Right forelimb (tissue), 1 donor: ENCODE results near the gene MIGA1.
"Not testable (repeated sequence)": the region's sequence is repeated elsewhere in the genome, so short reads cannot be mapped to it uniquely, and the experiment has no call there.

Experiments
- DNase-seq: peaks from one replicate; pipeline ENCODE4 v3.0.0-alpha.2; 2018

Gene MIGA1

DNA sequence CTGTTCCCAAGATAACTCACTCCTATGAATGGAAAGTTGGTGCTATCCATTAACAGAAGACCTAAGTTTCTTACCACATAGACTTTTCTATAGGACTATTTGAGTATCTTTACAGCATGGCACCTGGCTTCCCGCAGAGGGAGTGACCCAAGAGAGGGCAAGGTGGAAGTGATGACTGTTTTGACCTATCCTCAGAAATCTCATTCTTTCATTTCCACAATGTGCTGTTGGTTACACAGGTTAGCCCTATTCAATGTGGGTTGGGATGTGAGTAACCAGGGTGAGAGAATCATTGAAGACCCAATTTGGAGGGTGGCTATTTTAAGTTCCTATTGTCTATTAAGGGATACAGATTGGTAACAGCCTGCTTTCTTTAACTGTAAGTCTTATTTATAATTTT lies 70.6 kb downstream of the MIGA1 start:
- DNase-seq: no peak

DNA sequence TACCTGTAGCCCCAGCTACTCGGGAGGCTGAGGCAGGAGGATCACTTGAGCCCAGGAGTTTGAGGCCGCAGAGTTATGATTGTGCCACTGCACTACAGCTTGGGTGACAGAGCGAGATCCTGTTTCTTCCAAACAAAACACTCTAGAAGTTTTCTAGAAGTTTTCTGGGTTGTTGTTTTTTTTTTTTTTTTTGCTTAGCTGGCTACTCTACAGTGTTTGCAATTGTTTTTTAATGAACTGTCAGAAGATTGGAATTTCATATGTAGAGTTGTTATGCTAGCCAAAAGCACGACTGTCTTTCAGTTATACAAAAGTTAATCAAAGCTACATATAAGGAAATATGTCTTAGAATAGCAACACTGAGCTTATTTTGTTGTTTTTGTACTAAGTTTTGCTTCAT lies 78.1 kb downstream of the MIGA1 start:
- no peak for DNase-seq

DNA sequence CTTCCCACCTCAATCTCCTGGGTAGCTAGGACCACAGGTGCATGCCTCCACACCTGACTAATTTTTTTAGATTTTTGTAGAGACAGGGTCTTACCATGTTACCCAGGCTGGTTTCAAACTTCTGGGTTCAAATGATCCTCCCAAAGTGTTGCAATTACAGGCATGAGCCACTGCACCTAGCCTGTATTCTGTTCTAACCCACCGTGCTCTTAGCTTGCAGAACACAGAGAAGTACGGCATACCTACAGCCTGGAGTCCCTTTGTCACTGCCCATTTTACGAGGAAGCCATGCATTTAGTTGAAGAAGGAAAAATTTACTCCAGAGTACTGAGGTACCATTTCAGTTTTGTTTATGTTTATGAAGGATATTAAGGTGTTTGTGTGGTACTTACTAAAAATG lies 79.3 kb downstream of the MIGA1 start:
- DNase-seq: no peak

DNA sequence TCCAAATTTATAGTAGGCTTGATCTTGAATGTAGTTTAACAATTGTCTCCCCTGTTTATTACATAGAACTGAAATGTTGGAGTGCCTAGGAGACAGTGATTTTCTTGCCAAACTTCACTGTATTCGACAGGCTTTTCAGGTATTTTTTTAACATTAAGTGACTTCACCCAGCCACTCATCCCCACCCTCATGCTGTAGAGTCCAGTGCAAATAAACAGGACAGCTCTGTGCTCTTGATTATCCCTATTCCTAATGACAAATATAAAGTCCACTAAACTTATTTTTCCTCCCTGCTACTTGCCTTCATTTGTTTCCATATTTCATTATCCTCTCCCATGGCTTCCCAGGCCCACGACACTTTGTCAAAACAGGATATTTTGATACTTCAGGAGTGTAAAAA lies 79.8 kb downstream of the MIGA1 start:
- DNase-seq: no peak

DNA sequence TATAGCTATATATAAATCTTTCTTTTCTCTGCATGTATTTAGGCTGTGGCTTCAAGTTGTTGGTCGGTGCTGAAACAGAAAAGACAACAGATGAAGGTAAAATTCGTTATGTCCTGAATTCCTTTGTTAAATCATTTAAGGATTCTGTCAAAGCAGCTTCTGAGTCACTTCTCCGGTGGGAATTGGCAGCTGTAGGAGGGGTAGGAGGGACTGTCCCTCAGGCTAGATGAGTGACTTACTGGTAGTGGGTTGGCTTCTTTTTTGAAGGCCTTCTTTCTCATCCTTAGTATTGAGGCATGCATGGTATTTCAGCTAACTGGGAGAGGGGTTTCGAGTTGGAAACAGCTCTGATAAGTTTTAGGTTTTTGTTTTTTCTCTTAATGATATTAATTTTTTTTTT lies 86.8 kb downstream of the MIGA1 start:
- DNase-seq: no peak

DNA sequence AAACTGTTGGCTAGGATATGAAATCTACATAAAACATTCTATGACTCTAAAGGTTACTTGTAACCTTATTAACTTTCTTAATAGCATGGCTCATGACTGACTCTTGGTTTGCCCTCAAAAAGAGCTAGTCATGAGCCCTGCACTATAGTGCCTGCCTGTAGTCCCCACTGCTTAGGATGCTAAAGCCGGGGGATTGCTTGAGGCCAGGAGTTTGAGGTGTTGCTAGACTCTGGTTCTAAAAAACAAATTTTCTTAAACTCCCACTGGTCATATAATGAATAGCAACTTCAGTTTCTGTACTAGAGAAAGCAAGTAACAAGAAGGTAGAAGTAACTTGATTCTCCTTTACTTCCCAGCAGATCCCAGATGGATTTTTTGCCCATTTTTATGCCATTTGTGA lies 93.2 kb downstream of the MIGA1 start:
- DNase-seq: no peak

DNA sequence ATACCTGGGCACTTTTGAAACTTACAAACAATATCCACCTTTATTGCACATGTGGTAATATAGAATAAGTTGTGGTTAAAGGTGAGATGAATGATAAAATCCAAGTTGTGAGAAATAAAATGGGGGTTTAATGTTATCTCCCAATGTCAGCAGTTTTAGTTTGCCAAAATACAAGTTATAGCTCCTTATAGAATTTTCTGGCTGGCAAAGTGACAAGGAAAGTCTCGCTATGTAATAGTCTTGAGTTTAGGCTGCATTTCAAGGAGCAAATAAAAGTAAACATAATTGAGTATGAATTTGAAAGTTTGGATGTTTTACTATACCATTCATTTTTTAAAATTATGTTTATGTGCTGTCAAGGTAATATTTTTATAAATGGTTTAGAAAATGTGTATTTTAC lies 94.0 kb downstream of the MIGA1 start:
- DNase-seq: no peak

DNA sequence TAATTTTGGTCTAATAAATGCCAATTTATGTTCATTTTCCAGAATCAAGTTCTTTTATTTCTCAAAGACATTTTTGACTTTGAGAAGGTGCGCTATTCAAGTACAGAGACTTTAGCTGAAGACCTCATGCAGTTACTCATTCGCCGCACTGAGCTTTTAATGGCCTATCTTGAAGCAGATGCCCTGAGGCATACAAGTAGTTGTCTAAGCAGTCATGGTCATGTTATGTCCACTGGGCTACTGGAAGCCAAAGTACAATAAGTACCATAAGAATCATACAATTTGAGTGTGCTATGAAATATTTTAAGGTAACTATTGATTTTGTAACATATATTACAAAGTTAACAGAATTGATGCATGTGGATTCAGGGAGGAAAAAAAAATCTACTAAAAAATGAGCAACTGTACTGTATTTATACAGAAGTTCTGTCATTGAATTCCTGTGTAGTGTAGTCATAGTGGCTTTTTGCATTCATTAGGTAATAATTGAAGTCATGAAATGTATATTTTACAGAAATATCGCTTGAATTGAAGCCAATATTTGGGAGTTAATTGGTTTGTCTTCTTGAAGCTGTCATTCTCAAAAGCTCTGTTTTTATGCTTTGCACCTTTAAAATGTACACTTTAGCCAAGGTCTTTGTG lies 95.5 kb downstream of the MIGA1 start:
- DNase-seq: no peak

DNA sequence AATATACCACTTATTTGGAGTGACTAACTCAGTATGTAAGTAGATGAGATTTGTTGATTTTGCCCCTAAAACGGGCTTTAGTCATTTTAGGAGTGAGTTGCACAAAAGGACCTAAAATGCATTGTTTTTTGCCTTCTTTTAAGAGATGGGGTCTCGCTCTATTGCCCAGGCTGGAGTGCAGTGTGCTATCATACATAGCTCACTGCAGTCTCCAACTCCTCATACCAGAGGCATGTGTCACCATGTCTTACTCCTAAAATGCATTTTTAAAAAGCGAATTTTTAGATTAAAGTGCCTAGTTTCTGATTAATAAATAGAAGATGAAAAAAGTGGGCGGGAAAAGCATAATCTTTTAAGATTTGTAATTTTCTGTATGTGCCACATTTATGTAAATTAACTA lies 97.4 kb downstream of the MIGA1 start:
- DNase-seq: no peak

DNA sequence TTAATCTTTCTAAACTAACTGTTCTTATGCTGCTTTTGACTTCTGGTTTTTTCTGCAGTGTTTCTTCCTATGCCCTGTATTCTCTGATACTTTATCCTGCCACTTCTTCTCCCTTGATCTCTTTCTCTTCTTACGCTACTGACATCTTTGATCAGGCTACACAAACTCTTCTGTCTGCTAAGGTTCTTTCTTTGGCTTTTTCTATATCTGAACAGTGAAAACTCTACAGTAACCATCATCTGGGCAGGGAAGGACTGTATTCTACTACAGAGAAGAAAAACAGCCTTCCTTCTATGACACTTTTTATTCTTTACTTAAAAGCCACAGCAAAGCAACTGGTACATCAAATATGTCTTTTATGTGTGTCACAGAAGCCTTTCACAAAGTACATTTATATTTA lies 101.6 kb downstream of the MIGA1 start:
- no peak for DNase-seq

DNA sequence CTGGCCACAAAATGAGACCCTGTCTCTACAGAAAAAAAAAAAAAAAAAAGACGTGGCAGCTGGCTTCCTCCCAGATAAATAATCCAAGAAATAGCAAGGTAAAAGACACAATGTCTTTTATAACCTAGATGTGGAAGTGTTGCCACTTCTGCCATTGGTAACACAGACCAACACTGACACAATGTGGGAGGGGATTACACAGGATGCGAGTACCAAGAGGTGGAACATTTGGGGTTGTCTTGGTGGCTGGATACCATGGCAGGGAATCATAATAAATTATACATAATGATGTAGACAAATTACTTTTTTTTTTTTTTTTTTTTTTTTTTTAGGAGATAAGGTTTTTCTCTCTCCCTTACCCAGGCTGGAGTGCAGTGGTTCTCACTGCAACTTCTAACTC lies 103.0 kb downstream of the MIGA1 start:
- no peak for DNase-seq

DNA sequence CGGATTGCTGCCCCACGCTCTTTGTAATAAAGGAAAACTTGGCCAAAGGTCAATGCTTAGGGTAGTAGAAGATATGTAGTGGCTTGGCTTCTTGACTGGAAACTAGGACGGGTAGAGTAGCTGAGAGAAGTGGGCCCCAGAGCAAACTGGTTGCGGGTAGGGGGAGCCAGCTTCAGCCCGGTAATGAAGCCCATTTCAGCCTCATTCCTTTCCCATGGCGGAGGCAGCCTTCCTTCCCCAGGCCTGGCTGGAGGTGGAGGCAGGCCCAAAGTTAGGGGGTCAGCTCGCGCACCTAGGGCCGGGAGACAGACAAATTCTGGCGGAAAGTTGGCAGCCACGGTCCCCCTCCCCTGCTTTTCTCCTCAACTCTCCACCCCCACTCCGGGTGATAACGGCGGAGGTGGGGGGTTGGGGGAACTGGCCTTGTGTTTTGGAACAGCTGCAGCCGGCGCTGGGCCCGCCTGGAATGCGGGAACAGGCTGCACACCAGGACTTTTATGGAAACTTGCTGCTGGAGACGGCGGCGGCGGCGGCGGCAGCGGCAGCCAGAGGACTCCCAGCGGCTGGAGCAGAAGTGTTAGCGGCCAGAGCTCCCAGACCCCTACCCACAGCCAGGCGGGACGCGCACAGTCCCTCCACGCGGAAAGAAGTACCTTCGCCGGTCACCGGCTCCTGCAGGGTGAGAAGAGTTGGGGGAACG lies 108.8 kb downstream of the MIGA1 start, which contains the start of gene NEXN:
NEXN (plus strand) TSS at position 544 of the 700 bp plus-strand sequence. CDS start 27,483 bp downstream, outside the sequence.
- peak; percentile 91 for DNase-seq

DNA sequence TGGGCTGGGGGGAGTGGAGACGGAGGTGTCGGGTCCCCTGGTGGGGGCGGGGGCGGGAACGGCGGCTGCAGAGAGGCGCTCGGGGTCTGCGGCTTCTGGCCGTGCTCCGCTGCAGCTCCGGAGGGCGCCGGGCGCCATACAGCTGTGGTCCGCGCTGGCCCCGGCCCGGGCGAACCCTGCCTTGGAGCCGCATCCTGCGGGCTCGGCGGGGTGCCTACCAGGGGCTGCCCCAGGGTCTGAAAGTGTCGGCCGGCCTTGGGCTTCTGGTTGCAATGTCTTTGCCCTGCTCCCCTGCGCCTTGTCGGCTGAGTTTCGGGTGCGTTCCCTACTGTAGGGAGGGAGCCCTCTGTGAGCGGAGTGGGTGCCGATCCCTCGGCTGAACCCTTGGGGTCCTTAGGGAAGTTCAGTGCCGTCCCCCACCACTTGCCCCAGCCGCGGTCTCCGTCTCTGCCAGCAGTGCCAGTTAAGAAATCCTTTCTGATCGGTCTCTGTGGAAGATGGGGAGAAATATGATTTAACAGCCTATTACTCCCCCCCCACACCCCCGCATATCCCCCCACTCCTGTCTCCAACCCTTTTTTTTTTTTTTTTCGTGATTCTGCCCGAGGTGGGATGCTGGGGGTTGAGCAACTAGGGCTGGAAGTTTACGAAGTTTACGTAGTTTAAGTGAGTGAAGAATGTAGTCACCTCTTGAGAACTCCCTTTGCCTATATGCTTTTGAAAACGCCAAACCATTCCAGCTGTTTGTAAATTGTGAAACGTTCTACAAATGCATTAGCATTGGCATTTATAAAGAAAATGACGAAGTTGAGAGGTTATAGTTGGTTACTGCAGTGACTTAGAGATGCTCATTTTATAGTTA lies 109.6 kb downstream of the MIGA1 start:
- DNase-seq: peak; percentile 72

DNA sequence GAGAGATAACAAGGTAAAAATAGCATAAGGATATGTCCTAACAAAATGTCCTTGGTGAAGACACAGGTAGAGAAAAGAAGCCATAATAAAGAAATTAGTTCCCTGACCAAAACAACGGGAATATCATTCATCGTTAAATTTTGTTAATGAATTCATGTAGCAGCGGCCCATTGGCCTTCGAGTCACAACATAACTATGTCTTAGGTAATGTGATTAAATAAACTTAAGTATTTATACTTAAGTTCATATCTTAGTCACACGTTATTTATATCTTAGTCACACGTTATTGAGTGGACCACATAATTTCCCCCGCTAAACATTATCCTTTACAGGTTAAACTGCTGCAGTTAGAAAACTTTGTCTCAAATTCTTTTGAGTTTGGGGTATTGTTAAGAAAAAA lies 110.2 kb downstream of the MIGA1 start:
- DNase-seq: no peak

DNA sequence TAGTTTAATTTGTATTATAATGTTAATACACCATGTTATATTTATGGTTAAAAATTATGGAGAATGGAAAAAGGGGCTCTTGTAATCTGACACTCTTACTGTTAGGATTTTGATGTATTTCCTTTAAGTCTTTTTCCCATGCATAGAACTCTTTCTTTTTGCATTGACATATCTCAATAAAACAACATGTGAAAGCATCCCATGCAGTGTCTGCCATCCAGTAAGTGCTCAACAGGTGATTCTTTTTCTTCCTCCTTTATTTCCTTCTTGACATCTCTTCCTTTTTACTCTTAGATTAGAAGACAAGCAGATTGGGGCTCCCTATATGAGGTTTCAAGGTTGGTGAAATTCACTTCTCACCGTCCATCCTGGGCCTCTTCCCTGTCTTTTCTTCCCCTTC lies 111.8 kb downstream of the MIGA1 start:
- no peak for DNase-seq

DNA sequence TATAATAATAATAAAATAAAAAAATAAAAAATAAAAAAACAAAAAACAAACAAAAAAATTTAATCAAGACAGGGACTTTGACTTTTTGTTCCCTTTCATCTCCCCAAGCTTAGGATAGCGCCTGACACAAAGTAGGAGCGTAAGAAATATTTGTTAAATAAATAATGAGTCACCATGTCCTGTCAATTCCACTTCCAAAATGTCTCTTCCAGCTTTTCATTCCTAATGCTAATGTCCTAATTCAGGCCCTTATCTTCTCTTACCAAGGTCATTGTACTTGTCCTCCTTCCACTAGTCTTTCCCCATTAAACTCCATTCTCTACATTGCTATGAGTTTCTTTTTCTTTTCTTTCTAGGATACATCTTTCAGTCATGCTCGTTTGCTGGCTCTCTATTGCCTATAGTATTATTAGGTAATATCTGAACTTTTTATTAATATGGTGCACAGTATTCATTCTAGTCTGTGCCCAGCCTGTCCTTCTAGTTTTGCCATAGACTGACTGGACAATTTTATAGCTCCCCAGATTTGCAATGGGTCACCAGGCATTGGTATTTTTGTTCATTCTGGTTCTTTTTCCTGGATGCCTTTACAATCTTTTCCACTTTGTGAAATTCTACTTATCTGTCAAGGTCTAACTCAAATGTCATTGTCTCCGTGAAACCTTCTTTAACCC lies 120.3 kb downstream of the MIGA1 start:
- no peak for DNase-seq

DNA sequence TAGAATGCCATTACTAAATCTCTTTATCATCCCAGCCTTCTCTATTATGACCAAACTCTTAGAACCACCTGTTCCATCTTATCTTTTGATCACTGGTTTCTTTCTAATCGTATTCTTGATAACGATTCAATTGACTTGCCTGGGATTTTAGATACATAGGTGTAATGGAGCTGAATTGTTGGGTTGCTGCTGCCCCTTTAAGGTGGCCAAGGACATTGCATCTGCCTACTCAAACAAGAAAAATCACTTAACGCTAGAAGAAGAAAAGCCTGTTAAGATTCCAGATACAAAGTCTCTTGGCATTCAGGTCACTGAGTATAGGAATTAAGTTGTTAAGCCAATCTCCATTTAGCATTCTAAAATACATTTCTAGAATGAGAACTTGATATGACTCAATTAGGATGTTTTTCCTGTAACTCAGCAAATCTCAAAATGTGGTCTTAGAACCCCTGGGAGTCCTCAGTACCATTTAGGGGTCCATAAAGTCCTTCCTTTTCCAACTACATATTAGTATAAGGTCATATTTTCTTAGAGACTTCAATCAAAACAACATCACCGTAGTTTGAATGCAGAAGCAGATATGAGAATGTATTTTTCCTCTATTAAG lies 121.3 kb downstream of the MIGA1 start:
- no peak for DNase-seq

DNA sequence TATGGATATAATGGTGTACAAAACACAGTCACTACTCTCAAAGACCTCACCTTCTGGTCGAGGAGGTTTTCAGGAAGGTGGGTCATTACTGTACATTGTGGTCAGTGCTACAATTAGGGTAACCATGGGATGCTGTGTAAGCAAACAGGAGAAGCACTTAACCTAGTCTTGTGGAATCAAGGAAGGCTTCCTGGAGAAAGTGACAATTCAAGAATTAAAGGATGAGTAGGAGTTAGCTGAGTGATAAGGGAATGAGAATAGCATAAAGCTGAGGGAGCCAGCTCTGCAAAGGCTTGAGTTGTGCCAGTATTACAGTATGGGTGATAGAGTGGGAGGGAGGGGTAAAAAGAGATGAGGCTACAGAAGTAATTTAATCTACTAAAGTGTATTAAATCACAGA lies 126.2 kb downstream of the MIGA1 start:
- no peak for DNase-seq

DNA sequence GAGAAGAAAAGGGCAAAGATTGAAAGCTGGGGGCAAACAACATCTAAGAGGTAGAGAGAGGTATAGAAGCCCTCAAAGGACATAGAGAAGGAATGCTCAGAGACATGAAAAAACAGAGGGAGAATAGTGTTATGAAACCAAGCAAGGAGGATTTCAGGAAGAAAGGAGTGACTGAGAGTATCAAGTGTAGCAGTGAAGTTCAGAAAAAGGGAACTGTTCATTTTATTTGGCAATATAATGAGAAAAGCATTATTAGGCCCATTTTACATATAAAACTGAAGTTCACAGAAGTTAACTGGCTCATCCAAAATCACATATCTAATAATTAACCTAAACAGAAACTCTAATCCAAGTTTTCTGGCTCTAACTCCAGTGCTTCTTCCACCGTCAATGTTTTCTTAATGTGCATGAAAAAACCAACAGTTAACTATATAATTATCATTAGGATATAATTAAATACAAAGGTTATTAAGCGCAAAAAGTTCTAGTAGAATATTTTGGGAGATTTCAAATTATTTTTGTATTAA lies 126.6 kb downstream of the MIGA1 start:
- no peak for DNase-seq

DNA sequence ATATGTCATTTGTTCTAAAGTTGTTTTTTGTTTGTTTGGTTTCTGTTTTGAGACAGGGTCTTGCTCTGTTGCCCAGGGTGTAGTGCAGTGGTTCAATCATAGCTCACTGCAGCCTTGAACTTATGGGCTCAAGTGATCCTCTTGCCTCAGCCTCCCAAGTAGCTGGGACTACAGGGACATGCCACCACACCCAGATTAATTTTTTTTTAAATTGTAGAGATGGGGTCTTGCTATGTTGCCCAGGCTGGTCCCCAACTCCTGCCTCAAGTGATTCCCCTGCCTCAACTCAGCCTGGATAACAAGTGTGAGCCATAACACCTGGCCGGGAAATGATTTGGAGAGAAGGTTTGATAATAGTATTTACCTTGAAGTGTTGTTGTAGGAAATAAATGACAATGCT lies 127.2 kb downstream of the MIGA1 start:
- DNase-seq: no peak

DNA sequence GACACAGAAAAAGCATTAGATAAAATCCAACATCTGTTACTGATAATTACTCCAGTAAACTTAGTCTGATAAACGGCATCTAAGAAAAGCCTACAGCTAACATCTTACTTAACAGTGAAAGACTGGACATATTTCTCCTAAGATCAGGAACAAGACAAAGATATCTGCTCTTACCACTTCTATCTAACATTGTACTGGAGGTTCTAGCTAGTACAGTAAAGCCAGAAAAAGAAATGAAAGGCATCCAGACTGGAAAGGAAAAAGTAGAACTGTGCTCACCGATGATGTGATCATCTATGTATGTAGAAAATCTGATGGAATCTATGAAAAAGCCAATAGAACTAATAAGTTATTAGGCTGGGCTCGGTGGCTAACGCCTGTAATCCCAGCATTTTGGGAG lies 130.7 kb downstream of the MIGA1 start:
- DNase-seq: no peak

DNA sequence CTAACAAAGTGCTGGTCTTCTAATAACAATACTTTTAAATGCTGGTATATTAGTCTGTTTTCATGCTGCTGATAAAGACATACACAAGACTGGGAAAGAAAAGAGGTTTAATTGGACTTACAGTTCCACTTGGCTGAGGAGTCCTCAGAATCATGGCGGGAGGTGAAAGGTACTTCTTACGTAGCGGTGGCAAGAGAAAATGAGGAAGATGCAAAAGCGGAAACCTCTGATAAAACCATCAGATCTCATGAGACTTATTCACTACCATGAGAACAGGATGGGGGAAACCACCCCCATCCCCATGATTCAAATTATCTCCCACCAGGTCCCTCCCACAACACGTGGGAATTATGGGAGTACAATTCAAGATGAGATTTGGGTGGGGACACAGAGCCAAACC lies 139.5 kb downstream of the MIGA1 start:
- not testable (repeated sequence) for DNase-seq

DNA sequence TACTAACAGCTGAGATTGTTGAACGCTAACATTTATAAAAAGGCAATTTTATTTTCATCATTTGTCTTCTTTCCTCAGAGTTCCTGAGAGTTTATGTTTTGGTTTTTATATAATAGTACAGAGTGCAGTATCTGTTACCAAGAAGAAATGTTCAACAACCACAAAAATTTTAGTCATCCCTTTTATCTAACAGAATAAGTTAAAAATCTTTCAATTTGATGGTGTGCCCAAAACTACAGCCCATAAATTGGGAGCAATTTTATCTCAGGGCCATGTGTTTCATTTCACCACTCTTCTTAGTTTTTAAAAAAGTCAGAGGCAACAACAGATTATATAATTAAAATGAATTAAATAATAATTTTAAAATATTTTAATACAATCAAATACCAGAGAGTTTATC lies 146.1 kb downstream of the MIGA1 start:
- DNase-seq: no peak
